ENCODE measurements around the gene NELFE.
"Not testable (repeated sequence)": the region's sequence is repeated elsewhere in the genome, so short reads cannot be mapped to it uniquely, and the experiment has no call there.

GRCh38 chr6:31906727-31907126, 52.0 kb downstream of the NELFE start:
- TF ChIP-seq, protein P1, sequence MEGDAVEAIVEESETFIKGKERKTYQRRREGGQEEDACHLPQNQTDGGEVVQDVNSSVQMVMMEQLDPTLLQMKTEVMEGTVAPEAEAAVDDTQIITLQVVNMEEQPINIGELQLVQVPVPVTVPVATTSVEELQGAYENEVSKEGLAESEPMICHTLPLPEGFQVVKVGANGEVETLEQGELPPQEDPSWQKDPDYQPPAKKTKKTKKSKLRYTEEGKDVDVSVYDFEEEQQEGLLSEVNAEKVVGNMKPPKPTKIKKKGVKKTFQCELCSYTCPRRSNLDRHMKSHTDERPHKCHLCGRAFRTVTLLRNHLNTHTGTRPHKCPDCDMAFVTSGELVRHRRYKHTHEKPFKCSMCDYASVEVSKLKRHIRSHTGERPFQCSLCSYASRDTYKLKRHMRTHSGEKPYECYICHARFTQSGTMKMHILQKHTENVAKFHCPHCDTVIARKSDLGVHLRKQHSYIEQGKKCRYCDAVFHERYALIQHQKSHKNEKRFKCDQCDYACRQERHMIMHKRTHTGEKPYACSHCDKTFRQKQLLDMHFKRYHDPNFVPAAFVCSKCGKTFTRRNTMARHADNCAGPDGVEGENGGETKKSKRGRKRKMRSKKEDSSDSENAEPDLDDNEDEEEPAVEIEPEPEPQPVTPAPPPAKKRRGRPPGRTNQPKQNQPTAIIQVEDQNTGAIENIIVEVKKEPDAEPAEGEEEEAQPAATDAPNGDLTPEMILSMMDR (IDR thresholded peaks at IDR 0.05), result not testable (repeated sequence)
- not testable (repeated sequence) for TF ChIP-seq POLR2A, EP300 (IDR thresholded peaks at IDR 0.05)
